Stimulated activated CD4-positive, alpha-beta T cell treated with anti-CD3 and anti-CD28 coated beads, Interleukin-15, amount 100 ng/mL, for 24 hours (primary cell): ENCODE data around the gene C1QBP.
"Not testable (repeated sequence)": the region's sequence is repeated elsewhere in the genome, so short reads cannot be mapped to it uniquely, and the experiment has no call there.

Experiments used
- DNase-seq: peaks from one replicate; pipeline ENCODE4 v3.0.0-alpha.2; 2020

Gene C1QBP

GRCh38 chr17:5438716-5439445 is at the start of gene C1QBP:
Gene C1QBP (minus strand): TSS chr17:5439155. CDS start chr17:5439073, 82 bp downstream.
- peak; percentile 92 for DNase-seq

DNA sequence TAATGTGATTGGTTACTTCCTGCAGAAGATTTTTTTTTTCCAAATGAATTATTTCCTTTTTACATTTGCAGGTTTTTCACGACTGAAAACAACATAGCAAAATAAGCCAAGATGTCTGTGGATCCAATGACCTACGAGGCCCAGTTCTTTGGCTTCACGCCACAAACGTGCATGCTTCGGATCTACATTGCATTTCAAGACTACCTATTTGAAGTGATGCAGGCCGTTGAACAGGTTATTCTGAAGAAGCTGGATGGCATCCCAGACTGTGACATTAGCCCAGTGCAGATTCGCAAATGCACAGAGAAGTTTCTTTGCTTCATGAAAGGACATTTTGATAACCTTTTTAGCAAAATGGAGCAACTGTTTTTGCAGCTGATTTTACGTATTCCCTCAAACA is 49.8 kb upstream of the C1QBP start:
- DNase-seq, result no peak

DNA sequence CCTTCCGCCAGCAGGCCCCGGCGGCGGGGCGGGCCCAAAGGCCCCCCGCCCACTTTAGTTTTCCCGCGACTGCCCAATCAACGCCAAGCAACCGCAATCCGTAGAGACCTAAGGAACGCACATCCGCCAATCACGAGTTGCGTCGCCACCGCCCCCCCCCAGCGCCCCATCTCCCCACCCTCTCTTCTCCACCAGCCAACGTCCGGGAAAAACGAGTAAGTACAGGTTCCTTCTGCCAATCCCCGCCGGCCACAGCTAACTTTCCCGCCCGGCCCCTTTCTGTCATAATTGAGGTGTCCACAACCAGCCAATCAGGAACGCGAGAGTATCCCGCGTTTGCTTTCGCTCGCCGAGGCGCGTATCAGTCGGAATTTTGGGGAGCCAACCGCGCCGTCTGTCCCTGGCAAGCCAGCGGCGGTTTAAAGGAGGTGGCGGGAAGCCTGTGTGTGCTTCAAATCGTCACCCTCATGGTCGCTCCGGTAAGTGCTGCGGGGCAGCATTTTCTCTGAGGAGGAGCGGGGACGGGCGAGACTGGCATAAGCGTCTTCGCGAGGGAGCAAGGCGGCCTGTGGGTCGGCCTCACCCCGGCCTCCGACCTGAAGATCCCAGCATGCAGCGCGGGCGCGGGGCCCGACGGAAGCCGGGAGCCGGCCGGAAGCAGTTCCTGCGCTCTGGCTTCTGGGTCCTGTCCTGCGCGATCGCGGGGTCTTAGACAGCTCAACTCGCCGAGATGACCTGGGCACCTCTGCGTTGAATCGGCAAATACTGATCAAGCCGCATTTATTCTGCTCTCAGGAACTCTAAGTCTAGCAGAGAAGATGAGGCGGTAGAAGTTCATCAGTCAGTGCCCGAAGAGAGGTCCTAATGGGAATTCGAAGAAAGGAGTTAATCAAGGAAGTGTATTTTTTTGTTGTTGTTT is 47.5 kb upstream of the C1QBP start, which contains the start of gene MIS12:
Gene MIS12 (plus strand): TSS at position 361 of the 919 bp plus-strand sequence. CDS start 2,297 bp downstream, outside the sequence.
- DNase-seq, result peak; percentile 98

- DNase-seq, result no peak
These were observed 46.6 kb upstream of the C1QBP start, which contains the start of gene DERL2 for GRCh38 chr17:5485270-5486205. Gene DERL2 (minus strand): TSS chr17:5486178. CDS start chr17:5486161, 17 bp downstream.

DNA sequence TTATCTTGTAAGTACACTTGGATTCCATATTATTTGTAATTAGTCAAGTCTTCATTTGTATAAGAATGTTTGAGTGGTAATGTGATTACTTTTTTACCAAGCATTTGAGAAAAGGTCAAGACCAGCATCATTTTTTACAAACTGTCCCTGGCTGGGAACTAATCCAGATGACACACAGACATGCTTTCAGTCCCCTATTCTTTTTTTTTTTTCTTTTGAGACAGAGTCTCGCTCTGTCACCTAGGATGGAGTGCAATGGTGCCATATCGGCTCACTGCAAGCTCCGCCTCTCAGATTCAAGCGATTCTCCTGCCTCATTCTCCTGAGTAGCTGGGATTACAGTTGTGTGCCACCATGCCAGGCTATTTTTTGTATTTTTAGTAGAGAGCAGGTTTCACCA is 42.5 kb upstream of the C1QBP start:
- DNase-seq, result no peak

- no peak for DNase-seq
These were observed 42.0 kb upstream of the C1QBP start for GRCh38 chr17:5480962-5481361.

- DNase-seq, result no peak
These were observed 40.0 kb upstream of the C1QBP start for GRCh38 chr17:5478992-5479391.

- DNase-seq, result no peak
These were observed 35.0 kb upstream of the C1QBP start for GRCh38 chr17:5473906-5474305.

- DNase-seq, result no peak
These were observed 33.6 kb upstream of the C1QBP start for GRCh38 chr17:5472511-5472910.

- peak; percentile 36 for DNase-seq
These were observed 29.1 kb upstream of the C1QBP start for GRCh38 chr17:5468075-5468473.

GRCh38 chr17:5467416-5467815 is 28.5 kb upstream of the C1QBP start:
- DNase-seq, result no peak

DNA sequence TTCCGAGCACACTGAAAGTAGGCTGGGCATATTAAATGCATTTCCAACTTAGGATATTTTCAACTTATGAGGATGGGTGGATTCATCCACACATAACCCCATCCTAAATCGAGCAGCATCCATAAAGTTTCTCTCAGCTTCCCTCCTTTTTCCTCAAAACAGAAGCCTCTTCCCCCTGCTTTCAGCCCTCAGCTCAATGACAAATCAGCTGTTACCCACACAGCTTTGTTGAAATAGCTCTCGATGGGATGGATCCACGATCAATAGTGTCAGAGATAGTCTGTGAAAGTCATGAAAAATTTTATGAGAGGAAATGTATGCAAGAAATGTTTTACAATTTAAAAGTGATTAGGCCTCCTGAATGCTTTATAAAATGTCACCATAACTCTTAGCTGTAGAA is 27.3 kb upstream of the C1QBP start:
- DNase-seq, result no peak

GRCh38 chr17:5464717-5465507 is 26.0 kb upstream of the C1QBP start:
- DNase-seq, result no peak

- DNase-seq, result no peak
These were observed 7.8 kb upstream of the C1QBP start for GRCh38 chr17:5446786-5447185.

DNA sequence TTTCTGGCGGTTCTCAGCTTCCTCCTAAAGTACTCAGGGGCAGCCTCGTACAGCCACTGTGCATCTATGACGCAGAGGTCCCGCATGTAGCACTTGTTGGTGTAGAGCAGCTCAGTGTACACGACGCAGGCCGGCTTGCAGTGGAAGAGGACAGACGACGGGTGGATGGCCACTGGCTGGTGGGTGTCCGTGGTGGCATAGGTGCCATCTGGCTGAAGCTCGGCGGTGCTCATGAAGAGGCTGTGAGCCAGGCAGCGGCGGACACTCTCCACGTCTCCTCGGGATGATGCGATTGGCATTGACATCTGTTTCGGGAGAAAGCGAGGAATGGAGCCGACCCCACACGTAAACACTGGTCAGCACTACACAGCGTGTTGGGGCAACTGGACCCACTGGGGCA is 5.3 kb upstream of the C1QBP start:
- DNase-seq, result no peak

GRCh38 chr17:5443728-5444127 is 4.8 kb upstream of the C1QBP start:
- DNase-seq, result no peak

GRCh38 chr17:5439446-5439764 is 450 bp upstream of the C1QBP start:
- DNase-seq, result no peak

DNA sequence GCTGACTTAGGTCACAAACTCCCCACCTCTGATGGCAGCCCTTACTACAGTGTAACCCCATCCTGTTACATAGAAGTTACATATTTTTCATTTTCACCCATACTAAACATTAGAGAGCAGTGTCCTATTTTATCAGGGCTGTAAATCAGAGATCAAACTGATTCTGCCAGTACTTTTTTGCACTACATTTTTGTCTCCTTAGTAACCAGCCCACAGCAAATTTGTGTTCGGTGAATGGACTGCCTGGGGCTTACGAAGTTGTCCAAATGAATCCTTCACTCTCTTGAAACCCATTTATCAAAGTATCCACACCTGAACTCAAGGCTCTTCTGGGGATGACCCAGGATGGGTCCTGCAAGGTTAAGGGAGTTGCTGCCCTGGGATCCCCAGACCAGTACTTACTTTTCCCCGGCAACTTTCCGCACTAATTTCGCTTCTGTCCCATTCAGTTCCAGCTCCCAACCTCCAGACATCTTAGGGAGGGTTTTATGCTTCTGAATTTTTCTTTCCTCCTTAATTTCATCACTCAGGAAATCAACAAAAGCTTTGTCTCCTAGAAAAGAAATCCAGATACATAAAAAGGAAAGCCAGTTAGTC is 1.1 kb downstream of the C1QBP start:
- no peak for DNase-seq

DNA sequence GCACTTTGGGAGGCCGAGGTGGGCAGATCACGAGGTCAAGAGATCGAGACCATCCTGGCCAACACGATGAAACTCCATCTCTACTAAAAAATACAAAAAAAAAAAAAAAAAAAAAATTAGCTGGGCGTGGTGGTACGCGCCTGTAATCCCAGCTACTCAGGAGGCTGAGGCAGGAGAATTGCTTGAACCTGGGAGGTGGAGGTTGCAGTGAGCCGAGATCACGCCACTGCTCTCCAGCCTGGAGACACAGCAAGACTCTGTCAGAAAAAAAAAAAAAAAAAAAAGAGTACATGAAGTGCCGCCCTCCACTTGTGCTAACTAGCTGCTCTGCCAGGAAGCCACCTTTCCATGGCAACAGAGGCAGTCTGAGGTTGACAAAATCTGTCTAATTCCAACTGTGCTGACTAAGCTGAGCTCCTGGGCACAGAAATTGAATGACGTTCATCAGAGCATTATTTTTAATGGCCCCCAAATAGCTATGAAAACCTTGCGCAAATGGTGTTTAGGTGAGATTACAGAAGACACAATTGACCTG is 3.1 kb downstream of the C1QBP start:
- not testable (repeated sequence) for DNase-seq

DNA sequence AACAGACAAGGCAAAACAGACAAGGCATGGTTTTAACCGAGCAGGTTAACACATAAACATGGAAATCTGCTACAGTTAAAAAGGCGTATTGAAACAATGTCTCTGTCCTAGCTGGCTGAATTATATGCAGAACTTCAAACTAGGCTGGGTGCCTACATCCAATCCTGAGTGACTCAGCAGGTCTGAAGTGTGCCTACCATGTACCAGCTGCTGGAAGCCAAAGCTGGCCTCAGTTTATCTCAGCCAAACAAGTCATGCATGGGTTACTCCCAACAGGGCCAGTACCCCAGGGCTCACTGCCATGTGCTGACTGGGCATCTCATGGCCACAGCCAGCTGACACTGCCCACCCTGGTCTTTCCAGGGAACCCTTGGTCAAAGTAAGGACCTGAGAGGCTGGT is 4.0 kb downstream of the C1QBP start:
- no peak for DNase-seq

- no peak for DNase-seq
These were observed 6.9 kb downstream of the C1QBP start for GRCh38 chr17:5431949-5432556.
